Liver (tissue), 9 donors: ENCODE data around the gene ADTRP. TPM values are rescaled to one million over a fixed set of nuclear protein-coding genes. Genes with fewer than 3 reads are reported as not detected.

Experiments used
- DNase-seq: peaks from one replicate; pipeline ENCODE4 v3.0.0-alpha.2; 2017; ENCODE audit warnings: low spot score
- H3K27ac ChIP-seq, 2 donors: one replicate each; pipeline ENCODE4 v1.7.0; 2013; ENCODE audit warnings: inconsistent platforms in 2 of 2, low read length in 2 of 2, control low read depth in 1 of 2, low read depth in 1 of 2, mild to moderate bottlenecking in 1 of 2
- H3K27me3 ChIP-seq, 4 donors: one replicate each; pipeline versions ENCODE4 v1.6.1 to v1.7.0; 2013; ENCODE audit warnings: low read length in 3 of 4, inconsistent platforms in 1 of 4, mild to moderate bottlenecking in 1 of 4, moderate library complexity in 1 of 4; ENCODE audit not compliant: control insufficient read depth in 4 of 4, insufficient read depth in 4 of 4
- H3K36me3 ChIP-seq, 4 donors: one replicate each; pipeline versions ENCODE4 v1.6.1 to v1.7.0; 2013; ENCODE audit warnings: low read length in 3 of 4, mild to moderate bottlenecking in 3 of 4, low read depth in 1 of 4, moderate library complexity in 1 of 4; ENCODE audit not compliant: control insufficient read depth in 4 of 4, insufficient read depth in 3 of 4
- H3K4me1 ChIP-seq, 4 donors: one replicate each; pipeline versions ENCODE4 v1.6.1 to v1.7.0; 2013; ENCODE audit warnings: low read length in 3 of 4, mild to moderate bottlenecking in 3 of 4, moderate library complexity in 1 of 4; ENCODE audit not compliant: control insufficient read depth in 4 of 4, insufficient read depth in 4 of 4
- H3K4me3 ChIP-seq, 3 donors: one replicate each; pipeline versions ENCODE4 v1.6.1 to v1.7.0; 2013; ENCODE audit warnings: low read length in 3 of 3, control low read depth in 1 of 3, low read depth in 1 of 3, mild to moderate bottlenecking in 1 of 3
- H3K9ac ChIP-seq, 2 donors: one replicate each; pipeline ENCODE4 v1.7.0; 2013; ENCODE audit warnings: low read length in 2 of 2, mild to moderate bottlenecking in 2 of 2, moderate library complexity in 2 of 2, control low read depth in 1 of 2, low read depth in 1 of 2
- H3K9me3 ChIP-seq, 4 donors: one replicate each; pipeline versions ENCODE4 v1.6.1 to v1.7.0; 2013; ENCODE audit warnings: low read length in 3 of 4; ENCODE audit not compliant: control insufficient read depth in 4 of 4
- ATF3 ChIP-seq: IDR thresholded peaks from 2 replicates; pipeline ENCODE4 v1.6.1; 2016; ENCODE audit warnings: antibody characterized with exemption
- CTCF ChIP-seq: fragments of 150-350 bp; IDR thresholded peaks from 2 replicates; pipeline ENCODE4 v1.5.1; 2017; ENCODE audit warnings: improper control_type of control experiment, low read depth, low read length; ENCODE audit not compliant: missing input control
- FOXA1 ChIP-seq: IDR thresholded peaks from 2 replicates; pipeline ENCODE4 v1.6.1; 2016; ENCODE audit warnings: antibody characterized with exemption
- FOXA2 ChIP-seq: IDR thresholded peaks from 2 replicates; pipeline ENCODE4 v1.6.1; 2016; ENCODE audit warnings: antibody characterized with exemption
- HNF4A ChIP-seq, 2 donors: conservative IDR thresholded peaks; 2 replicates each; pipeline ENCODE4 v1.6.1; 2016; ENCODE audit warnings: antibody characterized with exemption in 2 of 2, mild to moderate bottlenecking in 2 of 2
- HNF4G ChIP-seq: IDR thresholded peaks from 2 replicates; pipeline ENCODE4 v1.6.1; 2016; ENCODE audit warnings: antibody characterized with exemption
- JUND ChIP-seq, 2 donors: IDR thresholded peaks; 2 replicates each; pipeline ENCODE4 v1.6.1; 2016; ENCODE audit warnings: antibody characterized with exemption in 2 of 2
- RAD21 ChIP-seq, 2 donors: IDR thresholded peaks; 2 replicates each; pipeline ENCODE4 v1.6.1; 2016; ENCODE audit warnings: antibody characterized with exemption in 2 of 2, mild to moderate bottlenecking in 2 of 2
- RXRA ChIP-seq, 2 donors: IDR thresholded peaks; 2 replicates each; pipeline ENCODE4 v1.6.1; 2017 to 2018; ENCODE audit warnings: antibody characterized with exemption in 2 of 2, mild to moderate bottlenecking in 1 of 2
- TAF1 ChIP-seq: conservative IDR thresholded peaks from 2 replicates; pipeline ENCODE4 v1.6.1; 2016; ENCODE audit warnings: antibody characterized with exemption, mild to moderate bottlenecking
- YY1 ChIP-seq: IDR thresholded peaks from 2 replicates; pipeline ENCODE4 v1.6.1; 2016; ENCODE audit warnings: antibody characterized with exemption, mild to moderate bottlenecking
- ZBTB33 ChIP-seq: IDR thresholded peaks from 2 replicates; pipeline ENCODE4 v1.6.1; 2016; ENCODE audit warnings: antibody characterized with exemption
- WGBS: extraction: QIAGEN DNeasy Blood & Tissue Kit; methylation state at CpG from one replicate; pipeline ENCODE4 v1.1.7; 2013; 5-methylcytosine and 5-hydroxymethylcytosine counted together
- polyA plus RNA-seq, 2 donors: library from polyadenylated mRNA; stranded (reverse) in 1 of 2; unstranded in 1 of 2; fragments of 200-250 nt in 1 of 2; fragments of >200 nt in 1 of 2; fragmentation: Nextera tagmentation in 1 of 2; extraction: Ambion mirVana in 1 of 2; gene quantifications; one replicate each; pipeline versions ENCODE4 v1.2.1 to v1.2.3, GENCODE V29; 2013 to 2015
- total RNA-seq, 2 donors: library from RNA; depleted of rRNA; stranded (reverse); fragments of >200 nt; gene quantifications; one replicate each; pipeline ENCODE4 v1.2.3, GENCODE V29; 2014
- donor health status: healthy.
- donor health status: healthy.
- donor health status: healthy.
- donor health status: healthy.
- donor health status: healthy.

Gene ADTRP
- total and polyA plus RNA-seq, 4 donors, result 0.21 to 2.0 (median 0.50) TPM; not detected in 1

- Histone ChIP-seq H3K27me3 (no peaks in the 10 kb centered on the region), H3K36me3 (peaks cover 0 to 2% (median 0%) of the 10 kb centered on the region in 4 donors), H3K9ac (no peak overlapping the region), H3K4me3 (no peak overlapping the region), H3K9me3 (no peaks in the 10 kb centered on the region), H3K27ac (no peak overlapping the region), H3K4me1 (no peaks in the 10 kb centered on the region)
- TF ChIP-seq ZBTB33, result no peak
- DNase-seq, result no peak
- 71% methylated on average over 9 of the region's 9 CpGs for WGBS
These were observed 55.6 kb downstream of the ADTRP start for GRCh38 chr6:11722805-11723631.

- H3K36me3 ChIP-seq, result peaks cover 0 to 2% (median 0%) of the 10 kb centered on the region in 4 donors
- H3K9ac ChIP-seq, result no peak overlapping the region
- no peak for TF ChIP-seq RXRA (IDR thresholded peaks at IDR 0.05)
- TF ChIP-seq YY1, result no peak
- TF ChIP-seq ATF3, result no peak
- TF ChIP-seq RAD21 (IDR thresholded peaks at IDR 0.05), result no peak
- TF ChIP-seq CTCF, result no peak
- TF ChIP-seq FOXA1, result no peak
- TF ChIP-seq FOXA2, result no peak
- no peak for TF ChIP-seq ZBTB33
- TF ChIP-seq HNF4A (conservative IDR thresholded peaks at IDR 0.05), result no peak
- no peak for TF ChIP-seq HNF4G
- TF ChIP-seq TAF1, result no peak
- no peak for TF ChIP-seq JUND (IDR thresholded peaks at IDR 0.05)
- H3K4me1 ChIP-seq, result no peaks in the 10 kb centered on the region
- H3K27me3 ChIP-seq, result no peaks in the 10 kb centered on the region
- 90% methylated on average over 6 of the region's 6 CpGs for WGBS
- DNase-seq, result no peak
- no peak overlapping the region for H3K27ac ChIP-seq
- no peaks in the 10 kb centered on the region for H3K9me3 ChIP-seq
- no peak overlapping the region for H3K4me3 ChIP-seq
These were observed 56.4 kb downstream of the ADTRP start for GRCh38 chr6:11722220-11722619.
